AG04449 (cell line): ENCODE measurements around the gene JDP2.

ENCODE experiments used
- CTCF ChIA-PET: fragments of 350-600 bp; formaldehyde crosslinking; extraction: SDS; loops from one replicate; lab custom pipeline; 2021; ENCODE audit warnings: antibody characterized with exemption; lab: Yijun Ruan, JAX
- POLR2A ChIA-PET: fragments of 400-600, 350-600 bp; formaldehyde crosslinking; extraction: SDS; loops from one replicate; lab custom pipeline; 2020; ENCODE audit warnings: antibody characterized with exemption, inconsistent platforms; lab: Yijun Ruan, JAX
- DNase-seq: peaks from one replicate; pipeline ENCODE4 v3.0.0-alpha.2; 2010; ENCODE audit warnings: low read depth, low spot score
- H3K4me3 ChIP-seq: 2 replicates; pipeline ENCODE4 v1.5.1; 2011; ENCODE audit warnings: low read depth, mild to moderate bottlenecking, control low read depth, low read length
- TF ChIP-seq, protein P1 (sequence below): IDR thresholded peaks from one replicate; pipeline ENCODE4 v1.5.1; 2011; ENCODE audit warnings: mild to moderate bottlenecking, moderate library complexity, low read length, control low read depth, inconsistent platforms; ENCODE audit not compliant: insufficient read depth; ENCODE audit errors: missing control alignments

Gene JDP2

DNA sequence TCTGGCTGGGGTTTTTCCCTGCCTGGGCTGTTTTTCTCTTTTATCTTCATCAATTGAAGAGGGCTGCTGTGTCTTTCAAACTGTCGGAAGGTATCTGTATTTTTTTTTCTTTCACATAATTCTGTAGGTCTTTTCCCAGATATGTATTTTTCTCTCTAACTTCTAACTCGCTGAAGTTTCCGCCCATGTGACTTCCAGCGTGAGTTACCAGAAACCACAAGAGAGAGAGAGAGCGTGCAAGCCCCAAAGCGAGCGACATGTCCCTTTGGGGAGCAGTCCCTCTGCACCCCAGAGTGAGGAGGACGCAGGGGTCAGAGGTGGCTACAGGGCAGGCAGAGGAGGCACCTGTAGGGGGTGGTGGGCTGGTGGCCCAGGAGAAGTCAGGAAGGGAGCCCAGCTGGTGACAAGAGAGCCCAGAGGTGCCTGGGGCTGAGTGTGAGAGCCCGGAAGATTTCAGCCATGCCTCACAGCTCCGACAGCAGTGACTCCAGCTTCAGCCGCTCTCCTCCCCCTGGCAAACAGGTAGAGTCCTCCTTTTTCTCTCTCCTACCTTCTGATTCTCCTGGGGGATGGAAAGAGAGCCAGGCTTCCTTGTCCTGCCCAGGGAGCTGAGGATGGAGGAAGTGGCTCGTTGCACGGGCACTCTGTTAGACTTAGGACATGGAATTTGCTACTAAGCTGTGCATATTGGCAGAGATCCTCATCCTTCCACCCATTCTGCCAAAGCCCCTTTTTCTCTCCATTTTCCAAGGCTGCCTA is 94.6 kb downstream of the JDP2 start, which contains the start of gene BATF:
Gene BATF, plus strand, starts transcription at position 246 of the 759 bp plus-strand sequence. Its CDS starts 214 bp downstream, at position 460.
- H3K4me3 ChIP-seq: no peak within 1 kb of the TSS
- ChIA-PET CTCF (interaction anchor here (0.8 to 1.3 kb wide), 5 partner anchors 11 to 215 kb away, joined by 3 to 4 read pairs (median 4); no protein-coding TSS in a partner anchor), POLR2A (interaction anchor here (0.7 kb wide), 1 partner anchor 13 kb away, joined by 3 read pairs; no protein-coding TSS in a partner anchor)
- TF ChIP-seq, protein P1, sequence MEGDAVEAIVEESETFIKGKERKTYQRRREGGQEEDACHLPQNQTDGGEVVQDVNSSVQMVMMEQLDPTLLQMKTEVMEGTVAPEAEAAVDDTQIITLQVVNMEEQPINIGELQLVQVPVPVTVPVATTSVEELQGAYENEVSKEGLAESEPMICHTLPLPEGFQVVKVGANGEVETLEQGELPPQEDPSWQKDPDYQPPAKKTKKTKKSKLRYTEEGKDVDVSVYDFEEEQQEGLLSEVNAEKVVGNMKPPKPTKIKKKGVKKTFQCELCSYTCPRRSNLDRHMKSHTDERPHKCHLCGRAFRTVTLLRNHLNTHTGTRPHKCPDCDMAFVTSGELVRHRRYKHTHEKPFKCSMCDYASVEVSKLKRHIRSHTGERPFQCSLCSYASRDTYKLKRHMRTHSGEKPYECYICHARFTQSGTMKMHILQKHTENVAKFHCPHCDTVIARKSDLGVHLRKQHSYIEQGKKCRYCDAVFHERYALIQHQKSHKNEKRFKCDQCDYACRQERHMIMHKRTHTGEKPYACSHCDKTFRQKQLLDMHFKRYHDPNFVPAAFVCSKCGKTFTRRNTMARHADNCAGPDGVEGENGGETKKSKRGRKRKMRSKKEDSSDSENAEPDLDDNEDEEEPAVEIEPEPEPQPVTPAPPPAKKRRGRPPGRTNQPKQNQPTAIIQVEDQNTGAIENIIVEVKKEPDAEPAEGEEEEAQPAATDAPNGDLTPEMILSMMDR: no peak
- DNase-seq: no peak

DNA sequence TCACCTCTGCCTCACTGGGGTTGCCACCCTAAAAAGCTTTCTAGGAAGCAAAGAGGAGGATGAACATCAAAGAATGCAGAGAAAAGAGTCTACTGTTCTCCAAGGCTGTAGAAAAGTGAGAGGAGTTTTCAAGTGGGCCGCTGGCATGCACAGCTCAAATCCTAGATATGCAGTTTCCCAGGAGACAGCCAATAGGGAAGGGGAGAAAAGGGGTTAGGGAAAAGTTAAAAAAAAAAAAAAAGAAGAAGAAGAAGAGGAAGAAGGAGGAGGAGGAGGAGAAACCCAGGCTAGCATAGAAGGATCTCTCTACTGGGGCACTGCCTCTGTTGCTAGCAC is 95.1 kb downstream of the JDP2 start:
- ChIA-PET POLR2A (interaction anchor here (0.7 kb wide), 1 partner anchor 13 kb away, joined by 3 read pairs; no protein-coding TSS in a partner anchor), CTCF (interaction anchor here (1.2 to 1.3 kb wide), 2 partner anchors 38 to 215 kb away, joined by 3 to 4 read pairs; no protein-coding TSS in a partner anchor)
- TF ChIP-seq, protein P1: no peak
- no peak overlapping the region for H3K4me3 ChIP-seq
- no peak for DNase-seq
